Astrocyte (in vitro differentiated cells and primary cell): ENCODE measurements around the gene S100A6.

Experiments used
- EZH2 ChIP-seq: IDR thresholded peaks from 2 replicates; pipeline ENCODE4 v1.6.1; 2012; ENCODE audit warnings: mild to moderate bottlenecking, low read length, inconsistent platforms; ENCODE audit not compliant: insufficient read depth
- TF ChIP-seq, protein P1 (sequence below): IDR thresholded peaks from 2 replicates; pipeline ENCODE4 v1.5.1; 2011; ENCODE audit warnings: low read depth, mild to moderate bottlenecking, inconsistent platforms, low read length, moderate library complexity; ENCODE audit not compliant: insufficient read depth

DNA sequence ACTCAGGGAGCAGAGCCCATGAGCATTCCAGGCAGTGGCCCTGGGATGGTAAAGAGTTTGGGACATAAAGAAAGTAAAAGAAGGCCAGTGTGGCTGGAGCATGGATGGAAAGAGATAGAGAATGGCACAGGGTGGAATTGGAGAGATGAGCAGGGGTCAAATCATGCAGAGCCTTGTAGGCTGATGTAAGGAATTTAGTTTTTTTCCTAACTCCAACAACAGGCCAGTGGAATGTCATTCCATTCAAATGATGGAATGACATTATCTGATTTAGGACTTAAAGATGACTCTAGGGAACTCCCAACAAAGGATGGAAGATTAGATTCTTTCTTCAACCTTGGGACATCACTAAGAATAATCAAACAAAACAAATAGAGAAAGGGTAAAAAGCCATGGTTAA lies 42.7 kb upstream of the S100A6 start:
- TF ChIP-seq, protein P1, sequence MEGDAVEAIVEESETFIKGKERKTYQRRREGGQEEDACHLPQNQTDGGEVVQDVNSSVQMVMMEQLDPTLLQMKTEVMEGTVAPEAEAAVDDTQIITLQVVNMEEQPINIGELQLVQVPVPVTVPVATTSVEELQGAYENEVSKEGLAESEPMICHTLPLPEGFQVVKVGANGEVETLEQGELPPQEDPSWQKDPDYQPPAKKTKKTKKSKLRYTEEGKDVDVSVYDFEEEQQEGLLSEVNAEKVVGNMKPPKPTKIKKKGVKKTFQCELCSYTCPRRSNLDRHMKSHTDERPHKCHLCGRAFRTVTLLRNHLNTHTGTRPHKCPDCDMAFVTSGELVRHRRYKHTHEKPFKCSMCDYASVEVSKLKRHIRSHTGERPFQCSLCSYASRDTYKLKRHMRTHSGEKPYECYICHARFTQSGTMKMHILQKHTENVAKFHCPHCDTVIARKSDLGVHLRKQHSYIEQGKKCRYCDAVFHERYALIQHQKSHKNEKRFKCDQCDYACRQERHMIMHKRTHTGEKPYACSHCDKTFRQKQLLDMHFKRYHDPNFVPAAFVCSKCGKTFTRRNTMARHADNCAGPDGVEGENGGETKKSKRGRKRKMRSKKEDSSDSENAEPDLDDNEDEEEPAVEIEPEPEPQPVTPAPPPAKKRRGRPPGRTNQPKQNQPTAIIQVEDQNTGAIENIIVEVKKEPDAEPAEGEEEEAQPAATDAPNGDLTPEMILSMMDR = no peak
- no peak for TF ChIP-seq EZH2
